ENCODE measurements around the gene MAML3.

Gene MAML3

GRCh38 chr4:139672732-139673131 lies 481.3 kb downstream of the MAML3 start:
- no peak for DNase-seq (ENCODE audit: low read depth in 3 of 3, low spot score in 1 of 3)

- no peak for DNase-seq (ENCODE audit: low read depth in 3 of 3, low spot score in 1 of 3)
These were observed 481.8 kb downstream of the MAML3 start for GRCh38 chr4:139672215-139672614.

GRCh38 chr4:139670775-139671174 lies 483.2 kb downstream of the MAML3 start:
- DNase-seq (ENCODE audit: low read depth in 3 of 3, low spot score in 1 of 3): no peak

- no peak for DNase-seq (ENCODE audit: low read depth in 3 of 3, low spot score in 1 of 3)
These were observed 484.1 kb downstream of the MAML3 start for GRCh38 chr4:139669890-139670289.

DNA sequence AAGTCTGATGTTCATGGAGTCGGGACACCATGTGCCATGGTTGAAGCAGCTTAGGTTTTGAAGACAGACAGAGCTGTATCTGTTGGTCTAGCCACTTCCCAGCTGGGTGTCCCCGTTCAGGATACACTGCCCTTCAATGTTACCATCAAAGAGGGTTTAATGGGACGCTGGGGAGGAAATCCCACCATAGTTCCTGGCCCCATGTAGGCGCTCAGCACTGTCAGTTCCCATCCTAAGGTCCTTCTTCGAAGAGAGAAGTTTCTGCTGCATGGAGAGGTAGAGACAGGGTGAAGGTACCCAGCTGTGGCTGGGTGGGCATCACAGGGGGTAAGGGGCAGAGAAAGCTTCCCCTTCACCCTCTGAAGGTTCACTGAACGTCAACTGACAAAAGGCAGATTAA lies 484.6 kb downstream of the MAML3 start:
- no peak for DNase-seq (ENCODE audit: low read depth in 3 of 3, low spot score in 1 of 3)

DNA sequence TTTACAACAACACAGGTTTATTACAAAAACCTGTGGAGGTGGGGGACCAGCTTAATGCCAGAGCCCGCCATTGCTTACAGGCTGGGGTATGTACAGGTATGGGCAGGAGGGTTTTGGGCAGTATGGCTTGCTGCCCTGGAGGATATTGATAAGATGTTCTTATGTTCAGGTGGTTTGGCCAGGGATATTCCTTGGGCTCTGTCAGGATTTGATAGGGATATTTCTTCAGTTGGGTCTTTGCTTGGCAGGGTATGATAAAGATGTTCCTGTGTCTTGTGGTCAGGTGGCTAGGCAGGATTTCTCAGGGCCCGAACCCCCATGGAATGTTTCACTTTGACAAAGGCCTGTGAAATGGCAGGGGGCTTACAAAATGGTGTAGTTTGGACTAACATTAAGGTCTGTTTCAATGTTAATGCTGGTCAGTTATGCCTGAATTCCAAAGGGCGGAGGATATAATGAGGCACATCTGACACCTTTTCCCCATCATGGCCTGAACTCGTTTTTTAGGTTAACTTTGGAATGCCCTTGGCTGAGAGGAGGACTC lies 485.3 kb downstream of the MAML3 start:
- no peak for DNase-seq (ENCODE audit: low read depth in 3 of 3, low spot score in 1 of 3)

DNA sequence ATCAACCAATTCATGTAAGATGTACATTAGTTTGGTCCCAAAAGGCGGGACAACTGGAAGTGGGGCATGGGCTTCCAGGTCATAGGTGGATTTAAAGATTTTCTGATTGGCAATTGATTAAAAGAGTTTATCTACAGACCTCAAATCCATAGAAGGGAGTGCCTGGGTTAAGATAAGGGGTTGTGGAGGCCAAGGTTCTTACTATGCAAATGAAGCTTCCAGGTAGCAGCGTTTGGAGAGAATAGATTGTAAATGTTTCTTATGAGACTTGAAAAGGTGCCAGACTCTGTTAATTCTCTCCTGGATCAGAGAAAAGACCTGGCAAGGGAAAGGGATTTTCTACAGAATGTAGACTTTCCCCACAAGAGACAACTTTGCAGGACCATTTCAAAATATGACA lies 485.9 kb downstream of the MAML3 start:
- no peak for DNase-seq (ENCODE audit: low read depth in 3 of 3, low spot score in 1 of 3)
